Hepatocyte (in vitro differentiated cells): ENCODE data around the gene CIAO2B.

ENCODE experiments used
- CTCF ChIP-seq: fragments of 200-600 bp; sonication (generic); IDR thresholded peaks from 2 replicates; pipeline ENCODE4 v1.5.1; 2016; ENCODE audit warnings: antibody characterized with exemption, mild to moderate bottlenecking; ENCODE audit not compliant: poor library complexity
- EZH2phosphoT487 ChIP-seq: fragments of 200-600 bp; sonication (generic); IDR thresholded peaks from one replicate; pipeline ENCODE4 v1.6.1; 2018; ENCODE audit warnings: antibody characterized with exemption, mild to moderate bottlenecking, low read depth, moderate library complexity; ENCODE audit not compliant: unreplicated experiment, severe bottlenecking

DNA sequence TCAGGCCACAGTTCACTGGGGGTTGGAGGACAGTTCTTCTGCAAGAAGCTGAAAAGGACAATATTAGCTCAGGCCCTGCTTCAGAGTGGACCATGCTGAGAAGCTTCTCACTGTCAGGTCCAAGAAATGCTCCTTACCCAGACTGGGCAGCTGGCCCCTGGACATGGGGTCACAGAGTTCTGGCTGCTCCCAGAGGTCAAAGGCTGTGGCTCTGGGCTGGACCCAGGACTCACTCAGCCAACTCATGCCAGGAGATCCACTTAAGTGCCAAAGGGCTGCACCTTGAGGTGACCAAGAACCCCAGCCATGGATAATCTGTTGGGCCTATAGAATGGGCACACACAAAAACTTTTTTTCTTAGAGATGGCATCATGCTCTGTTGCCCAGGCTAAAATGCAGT lies 5.2 kb upstream of the CIAO2B start:
- TF ChIP-seq CTCF, result no peak
- TF ChIP-seq EZH2phosphoT487, result no peak
